GM18870 (cell line): ENCODE results near the gene TDRD10.

Source experiments
- ATAC-seq: cut with Tn5 transposase; IDR thresholded peaks from one replicate; pipeline ENCODE4 v1.9.1; 2021; ENCODE audit warnings: moderate library complexity; ENCODE audit not compliant: unreplicated experiment

Gene TDRD10

DNA sequence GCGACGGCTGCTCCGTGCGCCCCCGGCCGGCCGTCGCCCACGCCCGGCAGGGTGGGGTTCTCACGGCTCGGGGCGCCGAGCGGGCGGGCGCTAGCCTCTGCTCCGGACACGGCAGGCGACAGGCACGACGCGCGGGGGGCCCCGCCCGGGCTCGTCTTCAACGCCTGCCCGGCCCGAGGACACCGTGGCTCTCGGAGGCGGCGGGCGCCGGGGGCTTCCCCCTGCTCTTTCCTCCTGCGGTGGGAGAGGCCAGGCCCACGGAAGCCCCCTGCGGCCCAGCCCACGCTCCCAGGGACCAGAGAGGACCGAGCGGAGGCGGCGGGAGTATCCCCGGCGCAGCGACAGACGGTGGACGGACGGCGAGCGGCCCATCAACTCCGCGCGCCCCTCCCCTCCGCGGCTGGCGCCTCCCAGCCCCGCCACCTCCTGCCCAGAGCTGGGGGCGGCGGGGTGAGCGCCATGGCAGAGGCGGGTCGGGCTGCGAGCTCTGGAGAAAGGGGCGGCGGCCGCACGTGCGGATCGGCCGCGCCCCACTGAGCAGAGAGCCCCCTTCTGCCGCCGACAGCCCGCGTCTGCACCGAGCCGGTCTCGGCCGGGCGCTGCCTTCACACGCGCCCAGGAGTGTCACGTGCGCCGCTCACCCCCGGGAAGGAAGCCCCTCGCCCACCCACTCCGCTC lies at the start of gene TDRD10, which contains the start of gene SHE:
TSS of gene TDRD10 (plus strand) at position 154 of the 678 bp plus-strand sequence. CDS start 4,685 bp downstream, outside the sequence.
TSS of gene SHE (minus strand) at position 347 of the 678 bp plus-strand sequence. CDS start 386 bp downstream, outside the sequence.
- no peak for ATAC-seq

DNA sequence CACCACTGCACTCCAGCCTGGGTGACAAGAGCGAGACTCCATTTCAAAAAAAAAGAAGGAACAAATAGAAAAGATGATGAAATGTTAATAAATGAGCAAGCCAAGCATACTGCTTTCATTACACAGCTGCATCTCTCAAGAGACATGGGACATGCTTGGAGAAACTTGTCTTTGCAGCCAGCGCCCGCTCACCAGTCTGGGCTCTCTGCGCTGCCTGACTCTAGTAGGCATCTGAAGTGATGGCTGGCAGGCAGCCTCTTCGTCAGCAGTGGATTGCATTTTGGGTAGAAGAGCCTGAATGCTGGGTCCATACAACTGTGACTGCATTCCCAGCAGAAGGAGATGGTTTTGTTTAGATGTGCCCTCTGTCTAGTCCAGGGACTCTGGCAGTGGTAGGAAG lies 48.9 kb upstream of the TDRD10 start:
- no peak for ATAC-seq

GRCh38 chr1:154453574-154454352 lies 48.3 kb upstream of the TDRD10 start:
- no peak for ATAC-seq

DNA sequence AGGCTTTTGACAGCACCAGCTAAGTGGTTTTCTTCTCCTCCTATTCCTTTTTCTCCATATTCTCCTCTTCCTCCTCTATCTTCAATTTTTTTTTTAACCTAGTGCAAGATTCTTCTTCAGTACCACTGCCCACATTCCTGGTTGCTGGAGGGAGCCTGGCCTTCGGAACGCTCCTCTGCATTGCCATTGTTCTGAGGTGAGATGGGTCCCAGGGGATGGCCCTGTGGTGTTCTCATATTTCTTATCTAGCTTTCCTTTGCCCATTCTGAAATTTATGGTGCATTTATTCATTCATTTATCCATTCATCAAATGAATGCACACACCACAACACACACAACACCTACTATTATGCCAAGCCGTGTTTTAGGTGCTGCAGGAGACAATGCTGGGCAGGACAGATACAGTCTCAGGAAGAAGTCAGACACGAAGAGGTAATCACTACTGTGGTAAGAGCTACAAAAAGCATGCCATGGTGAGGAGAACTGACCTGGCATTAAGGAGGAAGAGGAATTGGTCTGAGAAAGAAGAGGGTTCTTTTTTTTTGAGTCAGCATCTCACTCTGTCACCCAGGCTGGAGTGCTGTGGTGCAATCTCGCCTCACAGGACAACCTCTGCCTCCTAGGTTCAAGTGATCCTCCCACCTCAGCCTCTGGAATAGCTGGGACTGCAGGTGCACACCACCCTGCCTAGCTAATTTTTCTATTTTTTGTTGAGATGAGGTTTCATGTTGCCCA lies 47.5 kb upstream of the TDRD10 start:
- ATAC-seq: no peak

DNA sequence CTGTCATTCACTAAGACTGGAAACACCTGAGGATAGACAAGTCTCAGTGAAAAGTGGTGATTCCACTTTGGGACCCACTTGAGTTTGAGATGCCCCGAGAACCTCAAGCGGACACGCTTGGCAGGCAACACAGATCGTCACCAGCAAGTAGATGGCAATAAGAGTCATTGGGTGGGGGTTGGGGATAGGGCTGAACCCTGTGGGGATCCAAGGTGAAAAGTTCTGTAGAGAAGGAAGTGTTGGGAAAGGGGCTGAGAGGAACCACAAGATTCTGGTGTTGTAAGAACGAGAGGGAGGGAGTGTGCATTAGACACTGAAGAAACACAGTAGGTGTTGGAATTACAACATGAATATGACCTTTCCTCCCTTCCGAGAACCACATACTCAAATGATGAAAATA lies 45.4 kb upstream of the TDRD10 start:
- ATAC-seq: no peak

GRCh38 chr1:154459080-154459479 lies 42.9 kb upstream of the TDRD10 start:
- no peak for ATAC-seq

- no peak for ATAC-seq
Measured at GRCh38 chr1:154460695-154461260, 41.2 kb upstream of the TDRD10 start.

DNA sequence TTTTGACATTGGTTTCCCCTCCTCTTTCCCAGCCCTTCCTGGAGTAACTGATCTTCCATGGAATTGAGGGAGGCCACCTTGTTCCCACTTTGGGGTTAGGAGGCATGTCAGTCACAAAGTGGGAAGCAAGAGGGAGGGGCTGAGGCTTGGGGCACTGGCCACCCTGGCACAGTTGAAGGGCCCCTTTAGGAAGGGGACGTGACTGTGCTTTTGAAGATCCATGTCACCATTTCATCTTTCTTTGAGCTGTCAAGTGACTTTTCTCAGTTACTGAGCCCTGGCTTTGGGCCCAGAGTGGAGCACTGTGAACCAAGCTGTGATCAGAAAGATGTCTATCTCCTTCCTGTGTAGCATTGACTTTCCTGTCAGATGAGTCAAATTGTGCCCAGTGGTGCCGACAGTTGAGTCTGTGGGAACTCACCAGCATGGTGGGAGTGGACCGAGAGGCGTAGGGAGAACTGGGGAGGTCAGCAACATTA lies 38.5 kb upstream of the TDRD10 start:
- ATAC-seq: no peak

DNA sequence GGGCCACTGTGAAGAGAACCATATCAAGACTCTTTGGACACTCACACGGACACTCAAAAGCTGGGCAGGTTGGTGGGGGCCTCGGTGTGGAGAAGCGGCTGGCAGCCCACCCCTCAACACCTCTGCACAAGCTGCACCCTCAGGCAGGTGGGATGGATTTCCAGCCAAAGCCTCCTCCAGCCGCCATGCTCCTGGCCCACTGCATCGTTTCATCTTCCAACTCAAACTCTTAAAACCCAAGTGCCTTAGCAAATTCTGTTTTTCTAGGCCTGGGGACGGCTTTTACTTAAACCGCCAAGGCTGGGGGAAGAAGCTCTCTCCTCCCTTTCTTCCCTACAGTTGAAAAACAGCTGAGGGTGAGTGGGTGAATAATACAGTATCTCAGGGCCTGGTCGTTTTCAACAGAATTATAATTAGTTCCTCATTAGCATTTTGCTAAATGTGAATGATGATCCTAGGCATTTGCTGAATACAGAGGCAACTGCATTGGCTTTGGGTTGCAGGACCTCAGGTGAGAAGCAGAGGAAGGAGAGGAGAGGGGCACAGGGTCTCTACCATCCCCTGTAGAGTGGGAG lies 36.3 kb upstream of the TDRD10 start:
- no peak for ATAC-seq

DNA sequence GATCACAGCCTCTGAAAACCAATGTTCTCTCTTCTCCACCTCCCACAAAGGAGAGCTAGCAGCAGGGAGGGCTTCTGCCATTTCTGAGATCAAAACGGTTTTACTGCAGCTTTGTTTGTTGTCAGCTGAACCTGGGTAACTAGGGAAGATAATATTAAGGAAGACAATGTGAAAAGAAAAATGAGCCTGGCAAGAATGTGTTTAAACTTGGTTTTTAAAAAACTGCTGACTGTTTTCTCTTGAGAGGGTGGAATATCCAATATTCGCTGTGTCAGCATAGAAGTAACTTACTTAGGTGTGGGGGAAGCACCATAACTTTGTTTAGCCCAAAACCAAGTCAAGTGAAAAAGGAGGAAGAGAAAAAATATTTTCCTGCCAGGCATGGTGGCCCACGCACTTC lies 35.8 kb upstream of the TDRD10 start:
- ATAC-seq: no peak

DNA sequence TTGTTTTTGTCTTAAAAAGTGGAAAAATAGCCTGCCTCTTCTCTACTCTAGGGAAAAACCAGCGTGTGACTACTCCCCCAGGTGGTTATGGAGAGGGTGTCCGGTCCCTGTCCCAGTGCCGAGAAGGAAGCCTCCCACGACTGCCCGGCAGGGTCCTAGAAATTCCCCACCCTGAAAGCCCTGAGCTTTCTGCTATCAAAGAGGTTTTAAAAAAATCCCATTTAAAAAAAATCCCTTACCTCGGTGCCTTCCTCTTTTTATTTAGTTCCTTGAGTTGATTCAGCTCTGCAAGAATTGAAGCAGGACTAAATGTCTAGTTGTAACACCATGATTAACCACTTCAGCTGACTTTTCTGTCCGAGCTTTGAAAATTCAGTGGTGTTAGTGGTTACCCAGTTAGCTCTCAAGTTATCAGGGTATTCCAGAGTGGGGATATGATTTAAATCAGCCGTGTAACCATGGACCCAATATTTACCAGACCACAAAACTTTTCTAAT lies 35.0 kb upstream of the TDRD10 start:
- no peak for ATAC-seq

- no peak for ATAC-seq
Measured at GRCh38 chr1:154467434-154468102, 34.5 kb upstream of the TDRD10 start.

DNA sequence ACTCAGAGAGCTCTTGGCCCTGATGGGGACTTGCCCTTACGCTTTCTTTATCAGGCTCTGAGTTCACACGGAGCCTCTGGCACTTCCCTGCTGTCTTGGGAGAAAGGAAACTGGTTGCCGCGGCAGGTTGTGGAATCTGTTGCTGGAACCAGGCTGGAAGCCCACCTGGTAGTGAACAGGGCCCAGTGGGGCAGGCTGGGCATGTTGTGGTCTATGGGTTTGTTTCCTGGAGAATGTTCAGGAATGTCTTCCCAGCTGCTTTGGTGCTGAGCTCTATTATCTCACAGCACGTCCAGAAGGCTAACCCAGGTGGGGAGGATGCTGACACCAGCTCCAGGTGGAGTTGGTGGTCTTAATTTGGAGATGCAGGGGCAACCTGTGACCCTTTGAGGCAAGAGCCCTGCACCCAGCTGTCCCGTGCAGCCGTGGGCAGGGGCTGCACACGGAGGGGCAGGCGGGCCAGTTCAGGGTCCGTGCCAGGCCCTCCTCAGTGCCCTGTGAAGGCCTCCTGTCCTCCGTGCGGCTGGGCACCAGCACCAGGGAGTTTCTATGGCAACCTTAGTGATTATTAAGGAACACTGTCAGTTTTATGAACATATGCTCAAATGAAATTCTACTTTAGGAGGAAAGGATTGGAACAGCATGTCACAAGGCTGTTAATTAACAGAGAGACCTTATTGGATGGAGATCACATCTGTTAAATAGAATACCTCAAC lies 33.3 kb upstream of the TDRD10 start:
- no peak for ATAC-seq

- no peak for ATAC-seq
Measured at GRCh38 chr1:154469844-154470560, 32.0 kb upstream of the TDRD10 start.

DNA sequence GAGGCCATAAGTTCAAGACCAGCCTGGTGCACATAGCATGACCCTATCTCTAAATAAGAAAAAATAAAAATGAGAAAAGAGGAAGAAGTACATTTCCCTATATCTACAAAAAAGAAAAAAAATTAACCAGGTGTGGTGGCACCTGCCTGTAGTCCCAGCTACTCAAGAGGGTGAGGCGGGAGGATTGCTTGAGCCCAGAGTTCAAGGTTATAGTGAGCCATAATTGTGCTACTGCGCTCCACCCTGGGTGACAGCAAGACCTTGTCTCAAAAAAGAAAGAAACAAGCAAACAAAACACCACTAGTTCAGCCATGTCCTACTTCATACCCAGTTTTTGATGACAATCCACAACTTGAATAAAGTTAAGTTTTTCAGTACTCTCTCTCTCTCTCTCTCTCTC lies 30.7 kb upstream of the TDRD10 start:
- no peak for ATAC-seq

- ATAC-seq: no peak
Measured at GRCh38 chr1:154474802-154475201, 27.2 kb upstream of the TDRD10 start.

- ATAC-seq: no peak
Measured at GRCh38 chr1:154476791-154477190, 25.2 kb upstream of the TDRD10 start.

GRCh38 chr1:154478013-154478412 lies 24.0 kb upstream of the TDRD10 start:
- ATAC-seq: no peak

GRCh38 chr1:154478639-154479038 lies 23.4 kb upstream of the TDRD10 start:
- no peak for ATAC-seq
